Measurements from ENCODE around the gene MET. TPM values are rescaled to one million over a fixed set of nuclear protein-coding genes. Genes with fewer than 3 reads are reported as not detected.

Gene MET
- total and polyA plus RNA-seq, 10 of the 15 experiments (the other 5 are each of a cell fraction or from before 2014, with no cell fraction given), result 0.01 to 0.21 TPM; not detected in 8

- H4K20me1 ChIP-seq (ENCODE audit: control insufficient read depth, insufficient read depth), result no peaks in the 10 kb centered on the region
- ChIA-PET SMC1A (ENCODE audit: uncharacterized antibody, unreplicated experiment) (interaction anchor here (1.4 to 2.4 kb wide), 2 partner anchors 220 to 554 kb away, joined by 3 to 11 read pairs; no protein-coding TSS in a partner anchor), POLR2A (no interaction called here), RAD21 (ENCODE audit: unreplicated experiment) (no interaction called here), CTCF (interaction anchor here (0.6 to 10.0 kb wide), 5 partner anchors 24 to 1841 kb away, joined by 3 to 118 read pairs (median 3); no protein-coding TSS in a partner anchor)
- in situ Hi-C loops (cut with MboI), result loop anchor here (5.0 to 10.0 kb wide), 3 partner anchors 214 to 637 kb away; no protein-coding TSS in a partner anchor
- H3K27ac ChIP-seq (ENCODE audit: control insufficient read depth, insufficient read depth), result no peak overlapping the region
- no peaks in the 10 kb centered on the region for H3K79me2 ChIP-seq (ENCODE audit: control insufficient read depth, insufficient read depth, low read length)
- no peaks in the 10 kb centered on the region for H3K4me1 ChIP-seq (ENCODE audit: control insufficient read depth, insufficient read depth, low read length)
- no peak overlapping the region for H3K9ac ChIP-seq (ENCODE audit: control insufficient read depth, insufficient read depth, low read length)
- no peak for FAIRE-seq
- WGBS (ENCODE audit: insufficient coverage, insufficient replicate concordance, low lambda C conversion rate, missing lambda C conversion rate), result 47% methylated on average over 3 of the region's 3 CpGs
- H3K27me3 ChIP-seq (replicated peaks in 1 of 2; ENCODE audit: control insufficient read depth in 2 of 2, insufficient read depth in 2 of 2, low read length in 1 of 2), result no peaks in the 10 kb centered on the region; a peak in 1 of 4 replicates
- H3K4me2 ChIP-seq (ENCODE audit: control insufficient read depth, insufficient read depth), result no peak overlapping the region
- no peaks in the 10 kb centered on the region for H3K9me3 ChIP-seq (replicated peaks; ENCODE audit: control insufficient read depth, insufficient read depth, low read length)
- intact Hi-C loops (cut with micrococcal nuclease; ENCODE audit: unreplicated experiment), result no loop called here
- BruUV-seq (replicated peaks), result no TSS peak
- no peak for DNase-seq (ENCODE audit: low read depth, low spot score)
- H3K4me3 ChIP-seq, result no peak overlapping the region
- H3K36me3 ChIP-seq (ENCODE audit: control insufficient read depth in 2 of 2, insufficient read depth in 2 of 2, low read length in 1 of 2), result no peaks in the 10 kb centered on the region
- no peak for TF ChIP-seq KDM1A (IDR thresholded peaks at IDR 0.05; ENCODE audit: borderline replicate concordance)
- no peak for TF ChIP-seq RAD51 (IDR thresholded peaks at IDR 0.05)
- no peak for TF ChIP-seq MXI1 (IDR thresholded peaks at IDR 0.05; ENCODE audit: low read depth, low read length)
- TF ChIP-seq, protein P1, sequence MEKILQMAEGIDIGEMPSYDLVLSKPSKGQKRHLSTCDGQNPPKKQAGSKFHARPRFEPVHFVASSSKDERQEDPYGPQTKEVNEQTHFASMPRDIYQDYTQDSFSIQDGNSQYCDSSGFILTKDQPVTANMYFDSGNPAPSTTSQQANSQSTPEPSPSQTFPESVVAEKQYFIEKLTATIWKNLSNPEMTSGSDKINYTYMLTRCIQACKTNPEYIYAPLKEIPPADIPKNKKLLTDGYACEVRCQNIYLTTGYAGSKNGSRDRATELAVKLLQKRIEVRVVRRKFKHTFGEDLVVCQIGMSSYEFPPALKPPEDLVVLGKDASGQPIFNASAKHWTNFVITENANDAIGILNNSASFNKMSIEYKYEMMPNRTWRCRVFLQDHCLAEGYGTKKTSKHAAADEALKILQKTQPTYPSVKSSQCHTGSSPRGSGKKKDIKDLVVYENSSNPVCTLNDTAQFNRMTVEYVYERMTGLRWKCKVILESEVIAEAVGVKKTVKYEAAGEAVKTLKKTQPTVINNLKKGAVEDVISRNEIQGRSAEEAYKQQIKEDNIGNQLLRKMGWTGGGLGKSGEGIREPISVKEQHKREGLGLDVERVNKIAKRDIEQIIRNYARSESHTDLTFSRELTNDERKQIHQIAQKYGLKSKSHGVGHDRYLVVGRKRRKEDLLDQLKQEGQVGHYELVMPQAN (conservative IDR thresholded peaks at IDR 0.05), result no peak
- TF ChIP-seq SUZ12 (IDR thresholded peaks at IDR 0.05; ENCODE audit: unreplicated experiment), result no peak
- TF ChIP-seq, protein P2, sequence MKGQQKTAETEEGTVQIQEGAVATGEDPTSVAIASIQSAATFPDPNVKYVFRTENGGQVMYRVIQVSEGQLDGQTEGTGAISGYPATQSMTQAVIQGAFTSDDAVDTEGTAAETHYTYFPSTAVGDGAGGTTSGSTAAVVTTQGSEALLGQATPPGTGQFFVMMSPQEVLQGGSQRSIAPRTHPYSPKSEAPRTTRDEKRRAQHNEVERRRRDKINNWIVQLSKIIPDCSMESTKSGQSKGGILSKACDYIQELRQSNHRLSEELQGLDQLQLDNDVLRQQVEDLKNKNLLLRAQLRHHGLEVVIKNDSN (IDR thresholded peaks at IDR 0.05; ENCODE audit: borderline replicate concordance, extremely low read length, insufficient read depth, low read depth, low read length), result no peak
- TF ChIP-seq, protein P3, sequence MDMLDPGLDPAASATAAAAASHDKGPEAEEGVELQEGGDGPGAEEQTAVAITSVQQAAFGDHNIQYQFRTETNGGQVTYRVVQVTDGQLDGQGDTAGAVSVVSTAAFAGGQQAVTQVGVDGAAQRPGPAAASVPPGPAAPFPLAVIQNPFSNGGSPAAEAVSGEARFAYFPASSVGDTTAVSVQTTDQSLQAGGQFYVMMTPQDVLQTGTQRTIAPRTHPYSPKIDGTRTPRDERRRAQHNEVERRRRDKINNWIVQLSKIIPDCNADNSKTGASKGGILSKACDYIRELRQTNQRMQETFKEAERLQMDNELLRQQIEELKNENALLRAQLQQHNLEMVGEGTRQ (IDR thresholded peaks at IDR 0.05; ENCODE audit: borderline replicate concordance, low read depth, low read length), result no peak
- TF ChIP-seq MTA3 (IDR thresholded peaks at IDR 0.05; ENCODE audit: borderline replicate concordance, low read length), result no peak
- TF ChIP-seq PAX5 (IDR thresholded peaks at IDR 0.05; ENCODE audit: borderline replicate concordance, low read depth, low read length), result no peak
- TF ChIP-seq NR2F1 (conservative IDR thresholded peaks at IDR 0.05), result no peak
- TF ChIP-seq MEF2A (IDR thresholded peaks at IDR 0.05; ENCODE audit: insufficient read depth, low read depth, low read length), result no peak
- TF ChIP-seq NFXL1 (IDR thresholded peaks at IDR 0.05; ENCODE audit: borderline replicate concordance), result no peak
- no peak for TF ChIP-seq ZSCAN29 (IDR thresholded peaks at IDR 0.05)
- TF ChIP-seq NR2C2 (IDR thresholded peaks at IDR 0.05; ENCODE audit: borderline replicate concordance, control insufficient read depth, insufficient read length, low read depth), result no peak
- no peak for TF ChIP-seq KLF5 (IDR thresholded peaks at IDR 0.05; ENCODE audit: partially characterized antibody)
- TF ChIP-seq ATF7 (IDR thresholded peaks at IDR 0.05; ENCODE audit: low read depth), result no peak
- no peak for TF ChIP-seq SRF (IDR thresholded peaks at IDR 0.05; ENCODE audit: low read depth in 2 of 2, low read length in 2 of 2)
- TF ChIP-seq CREB1 (IDR thresholded peaks at IDR 0.05; ENCODE audit: low read depth), result no peak
- no peak overlapping the region for H2AFZ ChIP-seq (ENCODE audit: control insufficient read depth, low read depth, low read length)
- ATAC-seq, result no peak
These were observed 139.8 kb downstream of the MET start for GRCh38 chr7:116811768-116812167.
